ENCODE measurements around the gene GIPR.

GRCh38 chr19:45659096-45659729, 8.8 kb upstream of the GIPR start:
- TF ChIP-seq GATA2 (IDR thresholded peaks at IDR 0.05; ENCODE audit: low read depth, low read length): no peak
- no peak for TF ChIP-seq GATA3 (IDR thresholded peaks at IDR 0.05; ENCODE audit: low read depth, low read length)
